GM23248 (cell line): ENCODE measurements around the gene KISS1R.

ENCODE experiments used
- EZH2 ChIP-seq: fragments of 200-600 bp; sonication (generic); IDR thresholded peaks from 2 replicates; pipeline ENCODE4 v1.6.1; 2018; ENCODE audit warnings: antibody characterized with exemption, mild to moderate bottlenecking; ENCODE audit not compliant: insufficient read depth, poor library complexity, severe bottlenecking
- EZH2phosphoT487 ChIP-seq: fragments of 200-600 bp; sonication (generic); IDR thresholded peaks from 2 replicates; pipeline ENCODE4 v1.6.1; 2018; ENCODE audit warnings: antibody characterized with exemption, moderate library complexity, mild to moderate bottlenecking, low read depth; ENCODE audit not compliant: insufficient read depth

GRCh38 chr19:918152-918437 lies 962 bp downstream of the KISS1R start:
- peak; percentile 87 for TF ChIP-seq EZH2
- 0 out of 2 replicates have a peak, but pooled peaks have one; percentile 65 for TF ChIP-seq EZH2phosphoT487
